ENCODE measurements around the gene GPR107. TPM values are rescaled to one million over a fixed set of nuclear protein-coding genes. Genes with fewer than 3 reads are reported as not detected.

GPR107 gene
- total and polyA plus RNA-seq, 2 of the 8 experiments (the other 6 are each of a cell fraction or from before 2014, with no cell fraction given) = 19.3 to 30.7 TPM

DNA sequence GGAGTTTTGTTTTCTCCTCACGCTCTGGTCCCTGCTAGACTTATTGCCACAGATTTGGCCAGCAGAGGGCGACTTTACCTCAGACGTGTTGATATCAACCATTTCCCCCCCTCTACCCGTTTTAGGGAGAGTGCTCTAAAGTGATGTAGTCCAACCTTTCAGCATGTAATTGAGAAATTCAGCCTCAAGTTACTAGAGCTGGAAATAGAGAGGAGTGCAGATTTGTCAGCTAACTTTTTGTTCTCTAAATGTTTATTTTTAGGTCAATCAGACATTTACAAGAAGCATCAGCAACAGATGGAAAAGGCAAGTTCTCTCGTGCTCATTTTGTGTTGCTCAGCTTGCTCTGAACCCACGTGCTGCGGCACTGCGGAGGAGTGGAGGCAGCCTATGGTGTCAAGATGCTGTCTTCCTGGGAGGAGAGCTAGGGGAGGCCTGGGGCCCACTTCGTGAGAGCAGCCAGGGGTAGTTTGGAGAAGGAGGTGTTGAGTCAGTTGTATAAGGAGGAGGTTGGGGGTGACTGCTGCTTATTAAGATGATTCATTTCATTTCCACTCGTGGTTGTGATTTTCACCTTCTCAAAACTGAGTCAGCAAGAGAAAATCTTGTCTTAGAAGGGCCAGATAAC lies 53.6 kb downstream of the GPR107 start (continued):
- TF ChIP-seq, protein P1, sequence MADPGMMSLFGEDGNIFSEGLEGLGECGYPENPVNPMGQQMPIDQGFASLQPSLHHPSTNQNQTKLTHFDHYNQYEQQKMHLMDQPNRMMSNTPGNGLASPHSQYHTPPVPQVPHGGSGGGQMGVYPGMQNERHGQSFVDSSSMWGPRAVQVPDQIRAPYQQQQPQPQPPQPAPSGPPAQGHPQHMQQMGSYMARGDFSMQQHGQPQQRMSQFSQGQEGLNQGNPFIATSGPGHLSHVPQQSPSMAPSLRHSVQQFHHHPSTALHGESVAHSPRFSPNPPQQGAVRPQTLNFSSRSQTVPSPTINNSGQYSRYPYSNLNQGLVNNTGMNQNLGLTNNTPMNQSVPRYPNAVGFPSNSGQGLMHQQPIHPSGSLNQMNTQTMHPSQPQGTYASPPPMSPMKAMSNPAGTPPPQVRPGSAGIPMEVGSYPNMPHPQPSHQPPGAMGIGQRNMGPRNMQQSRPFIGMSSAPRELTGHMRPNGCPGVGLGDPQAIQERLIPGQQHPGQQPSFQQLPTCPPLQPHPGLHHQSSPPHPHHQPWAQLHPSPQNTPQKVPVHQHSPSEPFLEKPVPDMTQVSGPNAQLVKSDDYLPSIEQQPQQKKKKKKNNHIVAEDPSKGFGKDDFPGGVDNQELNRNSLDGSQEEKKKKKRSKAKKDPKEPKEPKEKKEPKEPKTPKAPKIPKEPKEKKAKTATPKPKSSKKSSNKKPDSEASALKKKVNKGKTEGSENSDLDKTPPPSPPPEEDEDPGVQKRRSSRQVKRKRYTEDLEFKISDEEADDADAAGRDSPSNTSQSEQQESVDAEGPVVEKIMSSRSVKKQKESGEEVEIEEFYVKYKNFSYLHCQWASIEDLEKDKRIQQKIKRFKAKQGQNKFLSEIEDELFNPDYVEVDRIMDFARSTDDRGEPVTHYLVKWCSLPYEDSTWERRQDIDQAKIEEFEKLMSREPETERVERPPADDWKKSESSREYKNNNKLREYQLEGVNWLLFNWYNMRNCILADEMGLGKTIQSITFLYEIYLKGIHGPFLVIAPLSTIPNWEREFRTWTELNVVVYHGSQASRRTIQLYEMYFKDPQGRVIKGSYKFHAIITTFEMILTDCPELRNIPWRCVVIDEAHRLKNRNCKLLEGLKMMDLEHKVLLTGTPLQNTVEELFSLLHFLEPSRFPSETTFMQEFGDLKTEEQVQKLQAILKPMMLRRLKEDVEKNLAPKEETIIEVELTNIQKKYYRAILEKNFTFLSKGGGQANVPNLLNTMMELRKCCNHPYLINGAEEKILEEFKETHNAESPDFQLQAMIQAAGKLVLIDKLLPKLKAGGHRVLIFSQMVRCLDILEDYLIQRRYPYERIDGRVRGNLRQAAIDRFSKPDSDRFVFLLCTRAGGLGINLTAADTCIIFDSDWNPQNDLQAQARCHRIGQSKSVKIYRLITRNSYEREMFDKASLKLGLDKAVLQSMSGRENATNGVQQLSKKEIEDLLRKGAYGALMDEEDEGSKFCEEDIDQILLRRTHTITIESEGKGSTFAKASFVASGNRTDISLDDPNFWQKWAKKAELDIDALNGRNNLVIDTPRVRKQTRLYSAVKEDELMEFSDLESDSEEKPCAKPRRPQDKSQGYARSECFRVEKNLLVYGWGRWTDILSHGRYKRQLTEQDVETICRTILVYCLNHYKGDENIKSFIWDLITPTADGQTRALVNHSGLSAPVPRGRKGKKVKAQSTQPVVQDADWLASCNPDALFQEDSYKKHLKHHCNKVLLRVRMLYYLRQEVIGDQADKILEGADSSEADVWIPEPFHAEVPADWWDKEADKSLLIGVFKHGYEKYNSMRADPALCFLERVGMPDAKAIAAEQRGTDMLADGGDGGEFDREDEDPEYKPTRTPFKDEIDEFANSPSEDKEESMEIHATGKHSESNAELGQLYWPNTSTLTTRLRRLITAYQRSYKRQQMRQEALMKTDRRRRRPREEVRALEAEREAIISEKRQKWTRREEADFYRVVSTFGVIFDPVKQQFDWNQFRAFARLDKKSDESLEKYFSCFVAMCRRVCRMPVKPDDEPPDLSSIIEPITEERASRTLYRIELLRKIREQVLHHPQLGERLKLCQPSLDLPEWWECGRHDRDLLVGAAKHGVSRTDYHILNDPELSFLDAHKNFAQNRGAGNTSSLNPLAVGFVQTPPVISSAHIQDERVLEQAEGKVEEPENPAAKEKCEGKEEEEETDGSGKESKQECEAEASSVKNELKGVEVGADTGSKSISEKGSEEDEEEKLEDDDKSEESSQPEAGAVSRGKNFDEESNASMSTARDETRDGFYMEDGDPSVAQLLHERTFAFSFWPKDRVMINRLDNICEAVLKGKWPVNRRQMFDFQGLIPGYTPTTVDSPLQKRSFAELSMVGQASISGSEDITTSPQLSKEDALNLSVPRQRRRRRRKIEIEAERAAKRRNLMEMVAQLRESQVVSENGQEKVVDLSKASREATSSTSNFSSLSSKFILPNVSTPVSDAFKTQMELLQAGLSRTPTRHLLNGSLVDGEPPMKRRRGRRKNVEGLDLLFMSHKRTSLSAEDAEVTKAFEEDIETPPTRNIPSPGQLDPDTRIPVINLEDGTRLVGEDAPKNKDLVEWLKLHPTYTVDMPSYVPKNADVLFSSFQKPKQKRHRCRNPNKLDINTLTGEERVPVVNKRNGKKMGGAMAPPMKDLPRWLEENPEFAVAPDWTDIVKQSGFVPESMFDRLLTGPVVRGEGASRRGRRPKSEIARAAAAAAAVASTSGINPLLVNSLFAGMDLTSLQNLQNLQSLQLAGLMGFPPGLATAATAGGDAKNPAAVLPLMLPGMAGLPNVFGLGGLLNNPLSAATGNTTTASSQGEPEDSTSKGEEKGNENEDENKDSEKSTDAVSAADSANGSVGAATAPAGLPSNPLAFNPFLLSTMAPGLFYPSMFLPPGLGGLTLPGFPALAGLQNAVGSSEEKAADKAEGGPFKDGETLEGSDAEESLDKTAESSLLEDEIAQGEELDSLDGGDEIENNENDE (IDR thresholded peaks at IDR 0.05; ENCODE audit: insufficient replicate concordance, low read length) = no peak
- TF ChIP-seq POLR2A (IDR thresholded peaks at IDR 0.05; ENCODE audit: control extremely low read depth in 1 of 2, low read depth in 2 of 2, low read length in 2 of 2) (no peak), PHF8 (conservative IDR thresholded peaks at IDR 0.05; ENCODE audit: low read depth, low read length) (no peak), RAD21 (IDR thresholded peaks at IDR 0.05 in 1 of 2, conservative IDR thresholded peaks at IDR 0.05 in 1 of 2; ENCODE audit: low read depth in 2 of 2, low read length in 2 of 2) (peak; percentile 91), YY1 (IDR thresholded peaks at IDR 0.05; ENCODE audit: low read depth, low read length) (no peak), NANOG (IDR thresholded peaks at IDR 0.05; ENCODE audit: insufficient read depth, low read depth, low read length, poor library complexity, severe bottlenecking) (no peak), SUZ12 (IDR thresholded peaks at IDR 0.05; ENCODE audit: low read length) (no peak), SP2 (IDR thresholded peaks at IDR 0.05; ENCODE audit: low read length) (no peak)
- TF ChIP-seq, protein P2, sequence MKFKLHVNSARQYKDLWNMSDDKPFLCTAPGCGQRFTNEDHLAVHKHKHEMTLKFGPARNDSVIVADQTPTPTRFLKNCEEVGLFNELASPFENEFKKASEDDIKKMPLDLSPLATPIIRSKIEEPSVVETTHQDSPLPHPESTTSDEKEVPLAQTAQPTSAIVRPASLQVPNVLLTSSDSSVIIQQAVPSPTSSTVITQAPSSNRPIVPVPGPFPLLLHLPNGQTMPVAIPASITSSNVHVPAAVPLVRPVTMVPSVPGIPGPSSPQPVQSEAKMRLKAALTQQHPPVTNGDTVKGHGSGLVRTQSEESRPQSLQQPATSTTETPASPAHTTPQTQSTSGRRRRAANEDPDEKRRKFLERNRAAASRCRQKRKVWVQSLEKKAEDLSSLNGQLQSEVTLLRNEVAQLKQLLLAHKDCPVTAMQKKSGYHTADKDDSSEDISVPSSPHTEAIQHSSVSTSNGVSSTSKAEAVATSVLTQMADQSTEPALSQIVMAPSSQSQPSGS (IDR thresholded peaks at IDR 0.05; ENCODE audit: low read length) = 0 out of 2 replicates have a peak, but pooled peaks have one; percentile 58
